Trophoblast cell (in vitro differentiated cells and primary cell): ENCODE measurements around the gene SOX6.

Experiments used
- DNase-seq, 2 donors: peaks; one replicate each; pipeline ENCODE4 v3.0.0-alpha.2; 2016
- H2AFZ ChIP-seq: 2 replicates; pipeline ENCODE4 v1.6.1; 2013; ENCODE audit warnings: low read length, moderate library complexity, mild to moderate bottlenecking; ENCODE audit not compliant: insufficient read depth, poor library complexity
- H2AK5ac ChIP-seq: 2 replicates; pipeline ENCODE4 v1.6.1; 2013; ENCODE audit warnings: mild to moderate bottlenecking, low read length
- H2BK120ac ChIP-seq: 2 replicates; pipeline ENCODE4 v1.6.1; 2013; ENCODE audit warnings: low read length, mild to moderate bottlenecking, moderate library complexity; ENCODE audit not compliant: insufficient read depth, poor library complexity
- H2BK12ac ChIP-seq: 2 replicates; pipeline ENCODE4 v1.6.1; 2013; ENCODE audit warnings: mild to moderate bottlenecking, low read length, moderate library complexity
- H2BK5ac ChIP-seq: 2 replicates; pipeline ENCODE4 v1.6.1; 2013; ENCODE audit warnings: low read length, low read depth, moderate library complexity, mild to moderate bottlenecking; ENCODE audit not compliant: poor library complexity
- H3K14ac ChIP-seq: 2 replicates; pipeline ENCODE4 v1.6.1; 2013; ENCODE audit warnings: mild to moderate bottlenecking, low read length
- H3K18ac ChIP-seq: 2 replicates; pipeline ENCODE4 v1.6.1; 2013; ENCODE audit warnings: mild to moderate bottlenecking, low read length
- H3K23ac ChIP-seq: 2 replicates; pipeline ENCODE4 v1.6.1; 2013; ENCODE audit warnings: low read length
- H3K27ac ChIP-seq: 2 replicates; pipeline ENCODE4 v1.5.1; 2013; ENCODE audit warnings: low read depth, mild to moderate bottlenecking, inconsistent platforms, low read length, moderate library complexity
- H3K27me3 ChIP-seq: 2 replicates; pipeline ENCODE4 v1.6.1; 2013; ENCODE audit warnings: inconsistent platforms, mild to moderate bottlenecking, low read length, moderate library complexity; ENCODE audit not compliant: insufficient read depth
- H3K36me3 ChIP-seq, 2 experiments: 1 replicate in 1 of 2; 2 replicates in 1 of 2; pipeline ENCODE4 v1.6.1; 2013; ENCODE audit warnings: low read length in 2 of 2, mild to moderate bottlenecking in 2 of 2, moderate library complexity in 1 of 2; ENCODE audit not compliant: insufficient read depth in 2 of 2, control insufficient read depth in 1 of 2
- H3K4ac ChIP-seq: 2 replicates; pipeline ENCODE4 v1.6.1; 2013; ENCODE audit warnings: low read depth, mild to moderate bottlenecking, low read length, moderate library complexity
- H3K4me1 ChIP-seq, 2 experiments: 1 replicate in 1 of 2; 2 replicates in 1 of 2; pipeline ENCODE4 v1.6.1; 2013; ENCODE audit warnings: low read length in 2 of 2, mild to moderate bottlenecking in 2 of 2, moderate library complexity in 1 of 2; ENCODE audit not compliant: insufficient read depth in 2 of 2, control insufficient read depth in 1 of 2
- H3K4me2 ChIP-seq: 2 replicates; pipeline ENCODE4 v1.6.1; 2013; ENCODE audit warnings: inconsistent platforms, mild to moderate bottlenecking, low read length, moderate library complexity
- H3K4me3 ChIP-seq: 2 replicates; pipeline ENCODE4 v1.5.1; 2013; ENCODE audit warnings: mild to moderate bottlenecking, low read depth, low read length, inconsistent platforms
- H3K79me1 ChIP-seq: one replicate; pipeline ENCODE4 v1.6.1; 2013; ENCODE audit warnings: low read length
- H3K79me2 ChIP-seq: 2 replicates; pipeline ENCODE4 v1.6.1; 2013; ENCODE audit warnings: low read length, mild to moderate bottlenecking; ENCODE audit not compliant: control insufficient read depth, insufficient read depth, poor library complexity
- H3K9ac ChIP-seq: 2 replicates; pipeline ENCODE4 v1.6.1; 2013; ENCODE audit warnings: mild to moderate bottlenecking, low read length
- H3K9me3 ChIP-seq: 2 replicates; pipeline ENCODE4 v1.6.1; 2013; ENCODE audit warnings: low read depth, mild to moderate bottlenecking, control low read depth, inconsistent platforms, low read length; ENCODE audit not compliant: insufficient read depth
- H4K12ac ChIP-seq: 2 replicates; pipeline ENCODE4 v1.6.1; 2013; ENCODE audit warnings: low read depth, mild to moderate bottlenecking, low read length, moderate library complexity
- H4K8ac ChIP-seq: 2 replicates; pipeline ENCODE4 v1.6.1; 2013; ENCODE audit warnings: low read depth, mild to moderate bottlenecking, low read length, moderate library complexity
- H4K91ac ChIP-seq: one replicate; pipeline ENCODE4 v1.6.1; 2013; ENCODE audit warnings: low read depth, mild to moderate bottlenecking, low read length, moderate library complexity
- WGBS: extraction: QIAGEN DNeasy Blood & Tissue Kit; methylation state at CpG from one replicate; pipeline ENCODE4 v1.1.7; 2013; ENCODE audit warnings: missing lambda C conversion rate; ENCODE audit not compliant: insufficient read length, insufficient coverage; ENCODE audit errors: extremely low coverage; 5-methylcytosine and 5-hydroxymethylcytosine counted together

SOX6 gene

DNA sequence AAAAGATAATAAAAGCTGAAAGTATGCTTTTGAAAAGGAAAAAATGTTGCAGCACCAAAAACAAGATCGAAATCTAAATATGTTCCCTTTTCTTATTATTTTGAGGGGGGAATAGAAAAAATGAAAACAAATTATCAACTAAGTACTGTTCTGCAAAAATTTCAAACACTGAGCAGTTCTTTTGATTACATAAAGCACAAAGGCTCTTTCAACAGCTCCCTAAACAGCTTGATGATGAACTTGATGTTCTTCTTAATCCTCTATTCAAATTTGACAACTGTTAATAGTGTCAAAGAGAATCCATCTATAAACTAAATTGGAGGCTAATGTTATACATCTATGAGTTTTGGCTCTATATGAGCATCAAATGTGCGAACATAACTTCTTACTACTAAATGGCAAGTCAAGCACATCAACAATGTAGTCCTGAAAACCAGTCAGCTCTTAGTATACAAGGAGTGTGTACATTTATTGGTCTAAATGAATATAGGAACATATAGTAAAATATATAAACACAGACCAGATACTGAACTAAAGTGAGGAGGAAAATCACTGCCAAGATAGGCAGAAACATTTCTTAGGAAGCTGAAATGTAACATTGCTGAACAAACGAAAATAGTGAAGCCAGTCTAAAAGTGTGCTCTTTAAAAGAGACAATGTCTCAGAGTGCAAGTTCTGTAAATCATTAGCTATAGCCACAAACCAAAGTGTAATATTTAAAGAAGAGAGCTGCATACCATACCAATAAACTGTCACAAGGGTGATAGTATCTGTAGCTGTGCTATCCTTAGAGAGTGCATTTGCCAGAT lies 94.3 kb downstream of the SOX6 start:
- Histone ChIP-seq H3K4me2 (no peak overlapping the region), H3K4me1 (no peaks in the 10 kb centered on the region), H3K36me3 (no peaks in the 10 kb centered on the region), H4K91ac (no peak overlapping the region), H4K12ac (no peak overlapping the region), H3K79me2 (no peaks in the 10 kb centered on the region), H4K8ac (no peak overlapping the region), H3K79me1 (no peaks in the 10 kb centered on the region), H3K4ac (no peak overlapping the region), H3K27me3 (no peaks in the 10 kb centered on the region), H3K23ac (no peak overlapping the region), H3K9ac (no peak overlapping the region), H2AFZ (no peak overlapping the region), H3K4me3 (no peak overlapping the region), H2BK12ac (no peak overlapping the region), H3K27ac (no peak overlapping the region), H2AK5ac (no peak overlapping the region), H2BK5ac (no peak overlapping the region), H3K14ac (no peak overlapping the region), H3K18ac (no peak overlapping the region), H2BK120ac (no peak overlapping the region), H3K9me3 (no peaks in the 10 kb centered on the region)
- no CpG with 5 or more reads among the region's 3 CpGs for WGBS
- no peak for DNase-seq

DNA sequence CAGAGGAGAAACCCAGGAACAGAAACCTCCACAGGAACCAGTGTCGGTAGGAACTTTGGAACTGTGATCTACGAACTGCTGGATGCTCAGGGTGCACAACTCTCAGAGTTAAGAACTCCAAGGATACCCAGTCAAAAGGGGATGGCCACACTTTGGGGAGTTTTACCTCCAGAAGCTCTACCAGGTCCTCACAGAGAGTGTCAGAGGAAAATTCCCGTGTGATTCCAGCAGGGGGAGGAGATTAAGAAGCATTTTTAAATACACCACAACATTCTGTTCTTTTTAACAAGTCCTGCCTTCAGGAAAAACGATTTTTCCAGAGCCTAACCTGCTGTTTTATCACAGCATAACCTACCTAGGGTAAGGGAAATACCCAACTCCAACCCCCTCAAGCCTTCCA lies 104.0 kb downstream of the SOX6 start:
- no CpG with 5 or more reads among the region's 4 CpGs for WGBS

DNA sequence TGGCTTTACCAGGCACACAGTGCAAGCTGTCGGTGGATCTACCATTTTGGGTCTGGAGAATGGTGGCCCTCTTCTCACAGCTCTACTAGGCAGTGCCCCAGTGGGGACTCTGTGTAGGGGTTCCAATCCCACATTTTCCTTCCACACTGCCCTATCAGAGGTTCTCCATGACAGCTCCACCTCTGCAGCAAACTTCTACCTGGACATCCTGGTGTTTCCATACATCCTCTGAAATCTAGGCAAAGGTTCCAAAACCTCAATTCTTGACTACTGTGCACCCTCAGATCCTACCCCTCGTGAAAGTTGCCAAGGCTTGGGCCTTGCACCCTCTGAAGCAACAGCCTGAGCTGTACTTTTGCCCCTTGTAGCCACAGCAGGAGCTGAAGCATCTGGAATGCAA lies 108.1 kb downstream of the SOX6 start:
- WGBS = no CpG with 5 or more reads among the region's 2 CpGs
- Histone ChIP-seq H3K27ac (no peak overlapping the region), H3K4me3 (no peak overlapping the region), H3K36me3 (no peaks in the 10 kb centered on the region), H3K27me3 (no peaks in the 10 kb centered on the region), H3K4me1 (no peaks in the 10 kb centered on the region), H2BK5ac (no peak overlapping the region), H3K79me2 (no peaks in the 10 kb centered on the region), H3K23ac (no peak overlapping the region), H2BK120ac (no peak overlapping the region), H2AK5ac (no peak overlapping the region), H3K79me1 (no peaks in the 10 kb centered on the region), H3K9me3 (peaks cover 5% of the 10 kb centered on the region), H4K8ac (no peak overlapping the region), H3K4ac (no peak overlapping the region), H3K9ac (no peak overlapping the region), H3K4me2 (no peak overlapping the region), H2BK12ac (no peak overlapping the region), H4K91ac (no peak overlapping the region), H3K14ac (no peak overlapping the region), H4K12ac (no peak overlapping the region), H2AFZ (no peak overlapping the region), H3K18ac (no peak overlapping the region)
- no peak for DNase-seq

More for the DNA sequence above, 104.0 kb downstream of the SOX6 start:
- Histone ChIP-seq H3K14ac (no peak overlapping the region), H3K9ac (no peak overlapping the region), H3K18ac (no peak overlapping the region), H2BK12ac (no peak overlapping the region), H3K4me2 (no peak overlapping the region), H3K4me1 (no peaks in the 10 kb centered on the region), H2BK120ac (no peak overlapping the region), H4K12ac (no peak overlapping the region), H3K79me2 (no peaks in the 10 kb centered on the region), H3K79me1 (no peaks in the 10 kb centered on the region), H3K4ac (no peak overlapping the region), H3K27ac (no peak overlapping the region), H3K27me3 (no peaks in the 10 kb centered on the region), H3K23ac (no peak overlapping the region), H4K8ac (no peak overlapping the region), H3K4me3 (no peak overlapping the region), H4K91ac (no peak overlapping the region), H2AK5ac (no peak overlapping the region), H3K9me3 (peaks cover 5% of the 10 kb centered on the region), H2AFZ (no peak overlapping the region), H3K36me3 (no peaks in the 10 kb centered on the region), H2BK5ac (no peak overlapping the region)
- DNase-seq = no peak

GRCh38 chr11:16242806-16243205 lies 113.5 kb downstream of the SOX6 start:
- 100% methylated on average over 1 of the region's 2 CpGs for WGBS
- Histone ChIP-seq H3K4me3 (no peak overlapping the region), H2BK120ac (no peak overlapping the region), H3K27ac (no peak overlapping the region), H2BK5ac (no peak overlapping the region), H3K4me2 (no peak overlapping the region), H3K79me2 (no peaks in the 10 kb centered on the region), H2BK12ac (no peak overlapping the region), H3K9ac (no peak overlapping the region), H4K8ac (no peak overlapping the region), H4K91ac (no peak overlapping the region), H3K14ac (no peak overlapping the region), H3K18ac (no peak overlapping the region), H4K12ac (no peak overlapping the region), H3K9me3 (no peaks in the 10 kb centered on the region), H3K27me3 (no peaks in the 10 kb centered on the region), H3K4ac (no peak overlapping the region), H2AFZ (no peak overlapping the region), H3K36me3 (no peaks in the 10 kb centered on the region), H2AK5ac (no peak overlapping the region), H3K23ac (no peak overlapping the region), H3K79me1 (no peaks in the 10 kb centered on the region), H3K4me1 (no peaks in the 10 kb centered on the region)
- DNase-seq = no peak
